NCI-H2196 treated with DMSO at 0.1 percent for 48 hours (cell line): ENCODE results near the gene MCOLN1.

Experiments used
- DNase-seq: peaks from one replicate; lab custom pipeline; 2025; ENCODE audit not compliant: unreplicated experiment; lab: John Stamatoyannopoulos, UW

Gene MCOLN1

GRCh38 chr19:7541828-7542443 is 19.5 kb downstream of the MCOLN1 start:
- DNase-seq = no peak

- DNase-seq = no peak
Measured at GRCh38 chr19:7542556-7543348, 20.3 kb downstream of the MCOLN1 start.

- no peak for DNase-seq
Measured at GRCh38 chr19:7544626-7545025, 22.2 kb downstream of the MCOLN1 start.

GRCh38 chr19:7545300-7545699 is 22.9 kb downstream of the MCOLN1 start:
- no peak for DNase-seq

GRCh38 chr19:7545904-7546303 is 23.5 kb downstream of the MCOLN1 start:
- no peak for DNase-seq

GRCh38 chr19:7547159-7547558 is 24.7 kb downstream of the MCOLN1 start:
- DNase-seq = no peak

- DNase-seq = no peak
Measured at GRCh38 chr19:7549429-7550148, 27.2 kb downstream of the MCOLN1 start.

- DNase-seq = no peak
Measured at GRCh38 chr19:7550169-7550770, 27.8 kb downstream of the MCOLN1 start.

GRCh38 chr19:7550987-7551761 is 28.8 kb downstream of the MCOLN1 start:
- DNase-seq = no peak

- DNase-seq = no peak
Measured at GRCh38 chr19:7552781-7553180, 30.4 kb downstream of the MCOLN1 start.

- DNase-seq = no peak
Measured at GRCh38 chr19:7554565-7554964, 32.1 kb downstream of the MCOLN1 start.

- no peak for DNase-seq
Measured at GRCh38 chr19:7554990-7555864, 32.8 kb downstream of the MCOLN1 start.

- no peak for DNase-seq
Measured at GRCh38 chr19:7556696-7557315, 34.4 kb downstream of the MCOLN1 start.

- DNase-seq = no peak
Measured at GRCh38 chr19:7558667-7559066, 36.2 kb downstream of the MCOLN1 start.

GRCh38 chr19:7559102-7559501 is 36.7 kb downstream of the MCOLN1 start:
- DNase-seq = no peak

GRCh38 chr19:7560255-7560654 is 37.8 kb downstream of the MCOLN1 start:
- DNase-seq = no peak

- DNase-seq = no peak
Measured at GRCh38 chr19:7561325-7561724, 38.9 kb downstream of the MCOLN1 start.

GRCh38 chr19:7562646-7563393 is 40.4 kb downstream of the MCOLN1 start:
- no peak for DNase-seq

- DNase-seq = no peak
Measured at GRCh38 chr19:7564866-7565265, 42.4 kb downstream of the MCOLN1 start.
